Activated T-helper 1 cell treated with Interleukin-2 at 50 U/mL for 16 hours (primary cell): Measurements from ENCODE around the gene ITFG2.
"Not testable (repeated sequence)": the region's sequence is repeated elsewhere in the genome, so short reads cannot be mapped to it uniquely, and the experiment has no call there.

Experiments
- DNase-seq: peaks from one replicate; pipeline ENCODE4 v3.0.0-alpha.2; 2020; ENCODE audit warnings: low read depth

Gene ITFG2

DNA sequence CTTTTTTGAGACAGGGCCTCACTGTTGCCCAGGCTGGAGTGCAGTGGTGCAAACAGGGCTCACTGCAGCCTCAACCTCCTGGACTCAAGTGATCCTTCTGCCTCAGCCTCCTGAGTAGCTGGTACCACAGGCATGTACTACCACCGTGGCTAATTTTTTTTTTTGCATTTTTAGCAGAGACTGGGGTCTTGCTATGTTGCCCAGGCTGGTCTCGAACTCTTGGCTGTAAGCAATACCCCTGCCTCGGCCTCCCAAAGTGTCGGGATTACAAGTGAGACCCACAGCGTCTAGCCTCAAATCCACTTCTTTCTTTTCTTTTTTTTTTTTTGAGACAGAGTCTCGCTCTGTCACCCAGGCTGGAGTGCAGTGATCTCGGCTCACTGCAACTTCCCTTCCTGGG lies 50.9 kb downstream of the ITFG2 start:
- not testable (repeated sequence) for DNase-seq

DNA sequence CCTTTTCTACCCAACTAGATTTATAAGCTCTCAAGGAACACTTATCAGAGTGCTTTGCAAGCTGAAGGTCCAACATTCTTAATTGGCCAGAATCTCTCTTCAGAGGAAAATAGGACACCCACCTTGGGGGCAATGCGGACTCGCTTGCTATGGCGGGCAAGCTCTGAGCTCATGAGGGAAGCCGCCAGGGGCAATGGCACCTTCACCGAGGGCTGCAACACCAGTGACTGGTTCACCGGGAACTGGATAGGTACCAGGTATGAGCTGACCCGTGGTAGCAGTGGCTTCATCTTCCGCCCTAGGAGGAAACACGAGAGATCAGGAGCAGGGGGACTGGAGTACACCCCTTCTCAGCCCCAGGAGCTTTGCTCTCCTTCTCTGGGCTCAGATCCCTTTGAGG lies 51.7 kb downstream of the ITFG2 start:
- no peak for DNase-seq

GRCh38 chr12:2868986-2869632 lies 56.6 kb downstream of the ITFG2 start:
- not testable (repeated sequence) for DNase-seq
